B cell (primary cell): ENCODE measurements around the gene CAPZA2. TPM values are rescaled to one million over a fixed set of nuclear protein-coding genes. Genes with fewer than 3 reads are reported as not detected.

ENCODE experiments used
- ATAC-seq: fragments of 200-7000 bp; cut with Tn5 transposase; one replicate; pipeline ENCODE4 v1.10.0; 2021; ENCODE audit warnings: low read depth, mild to moderate bottlenecking, moderate number of reproducible peaks, moderate library complexity
- CTCF ChIA-PET: fragments of 350-600 bp; sonication (Branson Sonifier 250); formaldehyde crosslinking; loops from one replicate; lab custom pipeline; 2021; ENCODE audit warnings: antibody characterized with exemption, inconsistent platforms; lab: Charles Lee
- POLR2A ChIA-PET: fragments of 350-600 bp; sonication (Branson Sonifier 250); formaldehyde crosslinking; loops from one replicate; lab custom pipeline; 2021; ENCODE audit warnings: antibody characterized with exemption; lab: Charles Lee
- DNase-seq: peaks from one replicate; pipeline ENCODE4 v3.0.0; 2013
- H2AFZ ChIP-seq: 2 replicates; pipeline ENCODE4 v1.6.1; 2012; ENCODE audit warnings: mild to moderate bottlenecking, low read depth, low read length; ENCODE audit not compliant: insufficient read depth, poor library complexity, severe bottlenecking
- H3K27ac ChIP-seq, 2 donors: 1 replicate in 1 of 2; 2 replicates in 1 of 2; pipeline ENCODE4 v1.5.1; 2012 to 2013; ENCODE audit warnings: low read length in 2 of 2, mild to moderate bottlenecking in 2 of 2, moderate library complexity in 1 of 2
- H3K27me3 ChIP-seq, 4 experiments: fragments of 200-600 bp in 1 of 4; sonication (generic) in 1 of 4; replicated peaks in 1 of 4; 1 replicate in 2 of 4; 2 replicates in 2 of 4; pipeline versions ENCODE4 v1.6.1 to v1.7.0; 2013 to 2016; ENCODE audit warnings: low read length in 3 of 4, mild to moderate bottlenecking in 2 of 4, mixed read lengths in 1 of 4, moderate library complexity in 1 of 4; ENCODE audit not compliant: insufficient read depth in 4 of 4, control insufficient read depth in 3 of 4; ENCODE audit errors: control extremely low read depth in 1 of 4
- H3K36me3 ChIP-seq, 2 experiments: replicated peaks in 1 of 2; 1 replicate in 1 of 2; 2 replicates in 1 of 2; pipeline versions ENCODE4 v1.6.1 to v1.7.1; 2013; ENCODE audit warnings: low read length in 1 of 2; ENCODE audit not compliant: insufficient read depth in 2 of 2, control insufficient read depth in 1 of 2; ENCODE audit errors: control extremely low read depth in 1 of 2, extremely low read depth in 1 of 2
- H3K4me1 ChIP-seq, 2 donors: fragments of 200-600 bp in 1 of 2; sonication (generic) in 1 of 2; 1 replicate in 1 of 2; 2 replicates in 1 of 2; pipeline versions ENCODE4 v1.5.1 to v1.6.1; 2013 to 2017; ENCODE audit warnings: low read length in 2 of 2; ENCODE audit not compliant: control insufficient read depth in 2 of 2, insufficient read depth in 2 of 2
- H3K4me2 ChIP-seq: replicated peaks from 2 replicates; pipeline ENCODE3; 2012; ENCODE audit warnings: mild to moderate bottlenecking, low read depth, low read length; ENCODE audit not compliant: poor library complexity, severe bottlenecking
- H3K4me3 ChIP-seq, 5 experiments: fragments of 200-600 bp in 1 of 5; sonication (generic) in 1 of 5; 1 replicate in 3 of 5; 2 replicates in 2 of 5; pipeline versions ENCODE4 v1.5.1 to v1.7.0; 2011 to 2016; ENCODE audit warnings: low read length in 4 of 5, mild to moderate bottlenecking in 4 of 5, low read depth in 2 of 5, control low read depth in 1 of 5, moderate library complexity in 1 of 5; ENCODE audit not compliant: insufficient read depth in 1 of 5; ENCODE audit errors: control extremely low read depth in 1 of 5, extremely low read depth in 1 of 5
- H3K79me2 ChIP-seq: fragments of 200-600 bp; sonication (generic); one replicate; pipeline ENCODE4 v1.6.0; 2016; ENCODE audit warnings: low read length; ENCODE audit not compliant: control insufficient read depth, insufficient read depth
- H3K9ac ChIP-seq: fragments of 200-600 bp; sonication (generic); 2 replicates; pipeline ENCODE4 v1.6.1; 2017; ENCODE audit warnings: mild to moderate bottlenecking, low read length, moderate library complexity
- H3K9me3 ChIP-seq, 3 donors: one replicate each; pipeline versions ENCODE4 v1.6.1 to v1.7.1; 2013; ENCODE audit warnings: low read length in 2 of 3; ENCODE audit not compliant: control insufficient read depth in 2 of 3, insufficient read depth in 1 of 3; ENCODE audit errors: control extremely low read depth in 1 of 3
- H4K20me1 ChIP-seq: 2 replicates; pipeline ENCODE4 v1.6.0; 2012; ENCODE audit warnings: mild to moderate bottlenecking, low read length; ENCODE audit not compliant: insufficient read depth, control insufficient read depth, poor library complexity, severe bottlenecking
- H3K27ac Mint-ChIP-seq: one replicate; pipeline ENCODE4 v1.8.0; 2021; ENCODE audit warnings: mixed read lengths
- H3K27me3 Mint-ChIP-seq: one replicate; pipeline ENCODE4 v1.8.0; 2021; ENCODE audit warnings: mixed read lengths
- H3K4me1 Mint-ChIP-seq: one replicate; pipeline ENCODE4 v1.8.0; 2021; ENCODE audit warnings: mixed read lengths
- H3K4me3 Mint-ChIP-seq: one replicate; pipeline ENCODE4 v1.8.0; 2021; ENCODE audit warnings: mixed read lengths
- H3K9me3 Mint-ChIP-seq: one replicate; pipeline ENCODE4 v1.8.0; 2022; ENCODE audit warnings: mixed read lengths; ENCODE audit not compliant: insufficient read depth
- CTCF ChIP-seq: fragments of 200-600 bp; IDR thresholded peaks from one replicate; pipeline ENCODE4 v1.8.0; 2022; ENCODE audit warnings: antibody characterized with exemption, mild to moderate bottlenecking
- EZH2 ChIP-seq: IDR thresholded peaks from 2 replicates; pipeline ENCODE4 v1.6.1; 2012; ENCODE audit warnings: borderline replicate concordance, low read depth, mild to moderate bottlenecking, moderate library complexity, low read length; ENCODE audit not compliant: insufficient read depth, poor library complexity, severe bottlenecking
- WGBS: methylation state at CpG from one replicate; pipeline ENCODE4 v1.1.5; 2013; ENCODE audit warnings: missing lambda C conversion rate; ENCODE audit not compliant: insufficient coverage; 5-methylcytosine and 5-hydroxymethylcytosine counted together
- intact Hi-C: fragments of 100-400 bp; cut with micrococcal nuclease; formaldehyde crosslinking; loops from one replicate; pipeline ENCODE4 v1.10.0; 2022
- polyA plus RNA-seq: library from polyadenylated mRNA; depleted of rRNA; stranded (reverse); fragments of >200 nt; gene quantifications from 2 replicates; pipeline ENCODE4 v1.2.3, GENCODE V29; 2012
- total RNA-seq, 2 donors: library from RNA; stranded (reverse); fragments of 120-200 nt in 1 of 2; gene quantifications; 1 replicate in 1 of 2; 2 replicates in 1 of 2; pipeline versions ENCODE4 v1.2.3 to v1.2.4, GENCODE V29; 2013 to 2022

The CAPZA2 gene
- total and polyA plus RNA-seq, 2 donors (not counting 1 experiment from before 2014, with no cell fraction given): 15.0 to 79.0 TPM

GRCh38 chr7:116929021-116929420, 66.6 kb downstream of the CAPZA2 start:
- ATAC-seq (no peak), DNase-seq (no peak)
- Mint-ChIP-seq H3K4me3 (no peak overlapping the region), H3K9me3 (no peaks in the 10 kb centered on the region), H3K27ac (no peak overlapping the region), H3K27me3 (peaks cover 6% of the 10 kb centered on the region), H3K4me1 (peaks cover 6% of the 10 kb centered on the region)
- no peaks in the 10 kb centered on the region for H3K79me2 ChIP-seq
- peaks cover 0 to 4% (median 0%) of the 10 kb centered on the region in 4 experiments for H3K27me3 ChIP-seq
- no peak overlapping the region for H3K27ac ChIP-seq
- ChIA-PET CTCF (interaction anchor here (0.8 to 8.9 kb wide), 9 partner anchors 11 to 253 kb away, joined by 3 to 165 read pairs (median 7); no protein-coding TSS in a partner anchor), POLR2A (no interaction called here)
- peaks cover 3 to 4% of the 10 kb centered on the region in 2 donors for H3K4me1 ChIP-seq
- no peak overlapping the region for H3K4me3 ChIP-seq
- no peaks in the 10 kb centered on the region for H3K9me3 ChIP-seq
- no peaks in the 10 kb centered on the region for H4K20me1 ChIP-seq
- intact Hi-C loops: no loop called here
- H3K9ac ChIP-seq: no peak overlapping the region
- no peaks in the 10 kb centered on the region for H3K36me3 ChIP-seq
- no peak for TF ChIP-seq CTCF
- TF ChIP-seq EZH2: no peak
- no peak overlapping the region for H2AFZ ChIP-seq
- no peak overlapping the region for H3K4me2 ChIP-seq
- 71% methylated on average over 1 of the region's 3 CpGs for WGBS
